Prostate gland (tissue), 2 donors: ENCODE data around the gene MAGED2.

Source experiments
- POLR2AphosphoS5 ChIP-seq: sonication (generic); formaldehyde crosslinking; IDR thresholded peaks from one replicate; pipeline ENCODE4 v1.6.1; 2017; ENCODE audit warnings: antibody characterized with exemption
- TF ChIP-seq, protein P1 (sequence below), 4 experiments: fragments of 200-600 bp in 2 of 4; fragments of 450-650 bp in 2 of 4; sonication (generic) in 2 of 4; IDR thresholded peaks; 1 replicate in 3 of 4; 2 replicates in 1 of 4; pipeline ENCODE4 v1.5.1; 2016 to 2019; ENCODE audit warnings: antibody characterized with exemption in 4 of 4, mild to moderate bottlenecking in 2 of 4, moderate library complexity in 2 of 4

DNA sequence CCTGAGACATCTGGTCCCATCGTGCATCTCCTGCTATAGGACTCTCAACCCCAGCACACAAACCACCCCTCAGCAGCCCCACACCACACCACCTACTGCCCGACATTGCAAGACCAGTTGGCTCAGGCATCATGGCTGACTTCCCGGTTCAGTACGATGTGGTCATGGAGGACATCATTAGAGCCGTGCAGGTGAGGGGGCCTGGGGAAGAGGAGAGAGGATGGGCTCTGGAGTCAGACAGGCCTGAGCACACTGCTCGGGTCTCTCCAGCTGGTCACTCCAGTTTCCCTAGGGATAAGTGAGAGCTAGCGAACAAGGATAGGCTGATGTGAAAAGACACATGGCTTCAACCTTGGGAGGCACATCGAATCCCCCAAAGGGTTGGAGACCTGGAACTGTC, 17.2 kb downstream of the MAGED2 start:
- TF ChIP-seq, protein P1, sequence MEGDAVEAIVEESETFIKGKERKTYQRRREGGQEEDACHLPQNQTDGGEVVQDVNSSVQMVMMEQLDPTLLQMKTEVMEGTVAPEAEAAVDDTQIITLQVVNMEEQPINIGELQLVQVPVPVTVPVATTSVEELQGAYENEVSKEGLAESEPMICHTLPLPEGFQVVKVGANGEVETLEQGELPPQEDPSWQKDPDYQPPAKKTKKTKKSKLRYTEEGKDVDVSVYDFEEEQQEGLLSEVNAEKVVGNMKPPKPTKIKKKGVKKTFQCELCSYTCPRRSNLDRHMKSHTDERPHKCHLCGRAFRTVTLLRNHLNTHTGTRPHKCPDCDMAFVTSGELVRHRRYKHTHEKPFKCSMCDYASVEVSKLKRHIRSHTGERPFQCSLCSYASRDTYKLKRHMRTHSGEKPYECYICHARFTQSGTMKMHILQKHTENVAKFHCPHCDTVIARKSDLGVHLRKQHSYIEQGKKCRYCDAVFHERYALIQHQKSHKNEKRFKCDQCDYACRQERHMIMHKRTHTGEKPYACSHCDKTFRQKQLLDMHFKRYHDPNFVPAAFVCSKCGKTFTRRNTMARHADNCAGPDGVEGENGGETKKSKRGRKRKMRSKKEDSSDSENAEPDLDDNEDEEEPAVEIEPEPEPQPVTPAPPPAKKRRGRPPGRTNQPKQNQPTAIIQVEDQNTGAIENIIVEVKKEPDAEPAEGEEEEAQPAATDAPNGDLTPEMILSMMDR (IDR thresholded peaks at IDR 0.05) = no peak
- TF ChIP-seq POLR2AphosphoS5 = no peak
